Measurements from ENCODE around the gene ZFAND3. TPM values are rescaled to one million over a fixed set of nuclear protein-coding genes. Genes with fewer than 3 reads are reported as not detected.

Gene ZFAND3
- total RNA-seq, 1 donor from 2014 or later: 21.2 TPM

DNA sequence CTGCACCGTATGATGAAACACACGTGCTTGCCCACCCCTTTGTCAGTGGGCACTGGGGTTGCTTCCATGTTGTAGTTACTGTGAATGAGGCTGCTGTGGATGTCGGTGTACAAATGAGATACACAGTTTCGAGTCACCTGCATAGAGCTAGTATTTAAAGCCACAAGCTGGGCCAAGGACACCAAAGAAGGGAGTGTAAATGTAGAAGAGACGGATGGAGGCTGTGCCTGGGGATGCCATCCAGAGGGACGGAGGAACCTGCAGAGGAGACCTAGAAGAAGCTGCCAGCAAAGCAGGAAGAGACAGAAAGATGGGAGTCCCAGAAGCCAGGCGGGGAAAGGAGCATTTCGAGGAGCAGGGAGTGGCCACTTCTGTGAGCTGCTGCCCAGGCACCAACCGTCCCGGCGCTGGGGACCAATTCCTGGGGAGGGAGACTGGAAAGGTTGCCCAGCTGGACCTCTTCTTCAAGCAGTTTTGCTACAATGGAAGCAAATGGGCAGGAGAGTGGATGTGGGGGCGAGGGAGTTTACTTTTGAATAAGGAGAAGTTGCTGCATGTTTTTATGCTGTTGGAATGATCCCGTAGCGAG is 339.3 kb downstream of the ZFAND3 start:
- DNase-seq (ENCODE audit: low spot score in 2 of 2) (no peak), FAIRE-seq (no peak)

DNA sequence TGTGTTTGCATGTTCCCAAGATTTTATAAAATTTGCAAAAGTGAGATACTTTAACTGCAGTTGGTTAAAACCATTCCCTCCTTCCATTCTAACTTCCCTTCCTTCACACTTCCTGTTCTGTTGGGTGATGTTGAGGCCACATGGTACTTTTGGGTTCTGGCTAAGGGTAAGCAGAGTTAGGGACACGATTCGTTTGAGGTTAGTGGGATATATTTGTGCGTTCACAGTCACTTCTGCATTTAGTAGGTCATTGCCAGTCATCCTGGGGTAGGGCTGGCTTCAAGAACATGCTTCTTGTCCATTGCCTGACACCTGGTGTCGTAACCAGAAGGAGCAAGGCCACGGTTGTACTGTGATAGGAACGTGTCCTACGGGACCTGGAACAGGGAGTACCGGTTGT is 340.1 kb downstream of the ZFAND3 start:
- DNase-seq (ENCODE audit: low spot score in 2 of 2) (no peak), FAIRE-seq (no peak)

DNA sequence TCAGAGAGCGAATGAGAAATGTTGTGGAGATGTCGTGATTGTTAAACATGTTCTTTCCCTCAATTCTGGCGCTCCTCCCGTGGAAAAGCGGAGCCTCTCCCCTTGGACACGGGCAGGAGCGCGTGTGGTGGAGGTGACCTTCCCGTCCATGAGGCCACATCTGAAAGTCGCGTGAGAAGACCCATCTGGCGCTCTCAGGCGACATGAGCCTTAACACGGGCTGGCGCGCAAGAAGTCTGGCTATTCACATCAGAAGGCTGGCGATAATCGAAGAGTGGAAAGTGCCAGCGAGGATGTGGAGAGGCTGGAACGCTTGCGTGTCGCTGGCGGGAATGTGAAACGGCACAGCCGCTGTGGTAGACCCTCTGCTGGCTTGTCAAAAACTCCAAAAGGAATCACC is 341.3 kb downstream of the ZFAND3 start:
- DNase-seq (ENCODE audit: low spot score in 2 of 2) (no peak), FAIRE-seq (no peak)

DNA sequence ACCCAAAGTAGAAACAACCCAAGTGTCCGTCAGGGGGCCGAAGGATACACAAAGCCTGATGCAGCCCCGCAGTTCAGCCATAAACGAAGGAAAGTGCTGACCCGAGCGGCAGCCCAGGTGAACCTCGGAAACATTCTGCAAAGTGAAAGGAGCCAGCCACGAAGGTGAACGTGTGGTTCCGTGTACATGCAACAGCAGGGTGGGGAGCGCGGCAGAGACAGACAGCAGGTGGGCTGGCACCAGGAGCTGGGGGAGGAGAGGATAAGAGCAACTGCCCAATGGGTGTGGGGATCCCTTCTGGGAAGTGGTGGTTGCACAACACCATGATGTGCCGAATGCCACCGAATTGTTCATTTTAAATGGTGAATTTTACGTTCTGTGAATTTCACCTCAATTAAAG is 341.8 kb downstream of the ZFAND3 start:
- FAIRE-seq (no peak), DNase-seq (ENCODE audit: low spot score in 2 of 2) (no peak)

DNA sequence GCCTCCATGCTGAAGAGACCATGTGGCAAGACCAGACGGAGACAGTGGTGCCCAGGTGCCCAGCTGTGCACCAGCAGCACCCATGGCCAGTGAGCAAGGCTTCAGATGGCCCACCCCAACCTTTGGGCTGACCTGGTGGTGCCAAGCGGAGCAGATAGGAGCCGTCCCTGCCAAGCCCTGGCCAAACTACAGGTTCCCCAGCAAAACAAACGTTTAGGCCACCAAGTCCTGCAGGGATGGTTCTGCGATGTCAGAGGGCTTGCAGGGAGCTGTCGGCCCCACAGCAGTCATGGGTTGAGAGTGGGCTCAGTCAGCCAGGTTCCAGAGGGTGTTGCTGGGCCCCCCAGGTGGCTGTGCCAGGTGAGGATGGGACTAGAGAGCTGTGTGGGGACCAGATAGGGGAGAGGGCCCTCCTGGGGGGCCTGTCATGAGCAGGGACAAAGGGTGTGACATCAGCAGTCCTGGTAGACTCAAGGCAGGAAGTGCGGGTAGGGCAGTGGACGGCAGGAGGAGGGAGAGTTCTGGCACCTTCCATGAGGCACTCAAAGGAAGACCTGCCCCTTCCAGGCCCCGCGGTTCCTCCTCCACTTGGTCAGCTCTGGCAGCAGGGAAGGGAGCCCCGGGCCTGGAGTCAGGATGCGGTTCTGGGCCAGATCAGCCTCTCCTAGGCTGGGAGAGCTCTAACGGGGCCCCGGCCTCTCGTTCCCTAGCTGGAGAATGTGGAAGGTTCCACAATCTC is 342.4 kb downstream of the ZFAND3 start:
- DNase-seq (ENCODE audit: low spot score in 2 of 2): no peak
- FAIRE-seq: no peak

DNA sequence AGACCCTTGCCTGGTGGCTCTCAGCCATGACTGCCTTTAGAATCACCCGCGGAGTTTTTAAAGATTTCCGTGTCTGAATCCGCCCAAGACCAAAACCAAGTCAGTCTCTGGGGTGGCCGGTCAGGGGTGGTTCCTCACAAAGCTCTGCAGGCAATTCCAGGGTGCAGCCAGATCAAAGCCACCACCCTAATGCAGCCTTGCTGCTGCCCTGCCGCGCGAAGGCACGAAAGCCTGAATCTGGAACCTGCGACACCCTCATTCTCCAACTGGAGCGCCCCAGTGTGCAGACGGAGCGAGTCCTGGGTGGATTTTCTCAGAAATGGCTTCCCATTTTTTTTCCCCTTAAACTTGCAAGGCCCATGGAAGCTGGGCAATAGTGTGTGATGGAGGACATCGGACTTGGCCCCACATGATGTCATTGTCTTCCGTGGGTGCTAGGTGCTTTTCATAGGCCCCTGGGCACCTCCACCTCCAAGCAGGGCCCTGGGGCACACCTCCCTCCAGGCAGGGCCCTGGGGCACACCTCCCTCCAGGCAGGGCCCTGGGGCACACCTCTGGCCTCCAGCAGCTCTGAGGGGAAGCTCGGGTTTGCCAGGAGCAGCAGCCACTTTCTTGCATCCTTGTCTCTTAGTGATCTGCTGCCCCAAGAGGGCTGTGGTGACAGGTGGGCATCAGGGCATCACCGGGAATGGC is 343.1 kb downstream of the ZFAND3 start:
- FAIRE-seq: no peak
- no peak for DNase-seq (ENCODE audit: low spot score in 2 of 2)

DNA sequence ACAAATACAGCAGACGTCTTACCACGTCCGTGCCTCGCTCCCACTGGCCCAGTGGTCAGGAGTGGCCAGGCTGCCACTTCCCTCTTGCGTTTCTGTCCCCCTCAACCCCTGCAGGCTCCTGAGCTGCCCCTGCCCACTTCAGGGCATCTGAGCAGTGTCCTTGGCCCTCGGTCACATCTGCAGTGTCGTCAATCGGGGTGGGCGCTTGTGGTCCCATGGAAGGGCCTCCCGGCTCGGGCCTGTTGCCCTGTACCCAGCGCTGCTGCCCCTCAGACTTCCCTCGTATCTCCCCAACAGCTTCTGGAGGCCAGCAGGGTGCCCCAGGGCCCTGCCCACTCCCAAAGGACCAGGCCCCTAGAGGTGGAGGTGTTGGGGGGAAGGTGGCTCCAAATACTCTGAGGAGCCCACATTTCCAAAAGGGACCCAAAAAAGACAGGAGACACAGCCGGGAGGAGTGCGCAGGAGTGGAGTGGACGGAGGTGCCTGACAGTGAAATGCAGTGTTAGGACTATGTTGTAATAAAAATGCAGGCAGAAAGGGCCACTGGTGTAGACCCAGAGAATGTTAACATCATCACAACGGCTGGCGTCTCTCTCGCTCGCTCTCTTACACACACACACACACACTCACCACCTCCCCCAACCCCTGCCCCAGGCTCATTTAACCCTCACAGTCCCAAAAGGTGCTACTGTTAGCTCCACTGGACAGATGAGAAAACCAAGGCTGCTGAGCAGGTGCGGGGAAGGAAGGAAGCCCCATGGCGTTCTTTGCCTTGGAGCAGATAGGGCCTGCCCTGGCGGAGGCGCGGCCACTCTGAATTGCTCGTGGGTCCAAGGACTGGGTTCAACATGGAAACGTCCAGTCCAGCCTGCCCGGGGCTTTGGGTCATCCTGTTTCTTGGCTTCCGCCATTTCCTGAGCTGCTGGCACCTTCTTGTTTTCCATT is 343.9 kb downstream of the ZFAND3 start:
- no peak for FAIRE-seq
- DNase-seq (ENCODE audit: low spot score in 2 of 2): no peak

DNA sequence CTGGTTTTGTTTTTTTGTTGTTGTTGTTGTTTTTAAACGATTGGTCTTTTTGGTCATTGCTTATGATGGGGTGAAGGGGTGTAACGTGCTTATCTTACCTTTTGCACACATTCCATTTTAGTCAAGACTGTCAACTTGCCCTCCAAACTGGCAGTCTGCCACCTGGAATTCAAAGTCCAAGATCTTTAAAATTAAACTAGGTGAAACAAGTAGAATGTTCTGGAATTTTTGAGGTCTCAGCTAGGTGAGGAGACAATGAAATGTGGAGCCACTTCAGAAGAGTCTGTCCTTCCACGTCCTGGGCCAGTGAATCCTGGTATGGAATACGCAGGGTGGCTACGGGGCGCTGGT is 344.6 kb downstream of the ZFAND3 start:
- FAIRE-seq: no peak
- DNase-seq (ENCODE audit: low spot score in 2 of 2): no peak

DNA sequence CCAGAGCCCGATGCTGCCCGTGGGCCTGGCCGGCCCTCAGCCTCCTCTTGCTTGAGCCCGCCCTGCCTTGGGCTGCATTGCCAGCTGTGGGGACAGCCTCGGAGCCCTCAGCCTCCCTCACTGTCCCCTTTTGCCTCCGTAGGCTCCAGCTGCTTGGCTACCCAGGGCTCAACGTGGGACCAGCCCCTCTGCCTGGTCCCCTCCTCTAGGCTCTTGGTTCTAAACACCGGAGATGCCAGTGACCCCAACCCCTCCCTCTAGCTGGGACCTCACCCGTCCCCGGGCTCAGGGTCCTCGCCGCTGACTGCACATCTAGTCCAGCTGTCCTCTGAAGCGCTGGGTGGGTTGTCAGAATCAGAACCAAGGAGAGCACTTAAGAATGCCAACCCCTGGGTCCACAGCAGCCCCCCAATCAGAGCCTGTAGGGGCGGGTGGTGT is 345.2 kb downstream of the ZFAND3 start:
- DNase-seq (ENCODE audit: low spot score in 2 of 2) (no peak), FAIRE-seq (no peak)

DNA sequence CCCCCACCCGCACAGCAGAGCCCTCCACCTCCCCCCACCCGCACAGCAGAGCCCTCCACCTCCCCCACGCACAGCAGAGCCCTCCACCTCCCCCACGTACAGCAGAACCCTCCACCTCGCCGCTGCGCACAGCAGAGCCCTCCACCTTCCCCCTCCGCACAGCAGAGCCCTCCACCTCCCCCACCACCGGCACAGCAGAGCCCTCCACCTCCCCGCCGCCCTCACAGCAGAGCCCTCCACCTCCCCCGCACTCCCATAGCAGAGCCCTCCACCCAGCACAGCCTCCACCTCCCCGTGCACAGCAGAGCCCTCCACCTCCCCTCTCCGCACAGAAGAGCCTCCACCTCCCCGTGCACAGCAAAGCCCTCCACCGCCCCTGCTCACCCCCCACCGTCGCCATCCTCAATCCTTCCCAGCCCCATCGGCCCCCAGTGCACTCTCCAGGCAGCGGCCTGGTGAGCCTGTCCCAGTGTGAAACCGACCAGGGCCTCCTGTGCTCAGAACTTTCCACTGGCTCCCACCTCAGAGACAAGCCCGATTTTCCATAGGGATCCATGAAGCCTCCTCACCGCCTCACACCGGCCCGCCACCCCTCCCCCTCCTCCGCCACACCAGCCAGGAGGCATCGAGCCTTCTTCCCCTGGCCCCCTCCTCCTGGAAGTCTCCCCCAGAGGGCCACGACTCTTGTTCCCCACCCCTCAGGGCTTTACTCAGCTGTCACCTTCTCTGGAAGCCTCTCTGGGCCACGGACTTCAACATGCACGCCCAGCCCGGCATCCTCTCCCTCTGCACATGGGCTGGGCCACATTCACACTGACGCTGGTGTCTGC is 347.1 kb downstream of the ZFAND3 start:
- FAIRE-seq (no peak), DNase-seq (ENCODE audit: low spot score in 2 of 2) (no peak)

DNA sequence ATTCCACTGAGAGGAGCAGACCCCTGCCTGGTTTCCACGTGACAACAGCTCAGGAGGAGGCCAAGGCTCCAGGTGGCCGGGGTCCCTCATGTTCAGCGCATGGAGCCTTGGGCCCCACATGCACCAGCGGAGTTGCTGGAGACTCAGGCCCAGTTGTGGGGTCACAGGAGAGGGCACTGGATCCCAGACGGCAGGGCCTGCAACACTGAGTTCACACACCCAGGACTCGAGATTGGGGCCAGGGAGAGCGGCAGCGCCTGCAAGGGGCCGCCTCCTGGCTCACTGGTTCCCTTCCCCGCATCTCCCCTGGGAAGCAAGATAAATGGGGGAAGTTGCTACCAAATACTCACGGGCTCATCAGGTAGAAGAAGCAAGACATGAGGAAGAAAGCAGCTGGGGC is 348.1 kb downstream of the ZFAND3 start:
- DNase-seq (ENCODE audit: low spot score in 2 of 2) (no peak), FAIRE-seq (no peak)

DNA sequence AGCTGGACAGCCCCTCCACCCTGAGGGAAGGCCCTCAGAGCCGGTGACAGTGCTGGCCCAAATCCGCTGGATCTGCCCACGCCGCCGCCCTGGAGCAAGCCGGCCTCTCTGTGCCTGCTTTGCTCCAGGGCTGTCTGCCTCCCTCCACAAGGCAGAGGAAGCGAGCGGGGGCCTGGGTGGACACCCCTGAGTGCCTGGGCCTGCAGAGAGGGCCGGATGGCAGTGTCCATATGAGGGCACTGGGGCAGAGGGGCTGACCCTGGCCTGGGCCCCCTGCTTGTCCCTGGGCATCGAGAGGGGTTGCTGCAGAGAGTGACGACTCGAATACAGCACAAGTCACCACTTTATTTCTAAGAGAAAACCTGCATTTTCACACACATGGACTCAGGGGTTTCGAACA is 348.6 kb downstream of the ZFAND3 start:
- FAIRE-seq: no peak
- DNase-seq (ENCODE audit: low spot score in 2 of 2): no peak

DNA sequence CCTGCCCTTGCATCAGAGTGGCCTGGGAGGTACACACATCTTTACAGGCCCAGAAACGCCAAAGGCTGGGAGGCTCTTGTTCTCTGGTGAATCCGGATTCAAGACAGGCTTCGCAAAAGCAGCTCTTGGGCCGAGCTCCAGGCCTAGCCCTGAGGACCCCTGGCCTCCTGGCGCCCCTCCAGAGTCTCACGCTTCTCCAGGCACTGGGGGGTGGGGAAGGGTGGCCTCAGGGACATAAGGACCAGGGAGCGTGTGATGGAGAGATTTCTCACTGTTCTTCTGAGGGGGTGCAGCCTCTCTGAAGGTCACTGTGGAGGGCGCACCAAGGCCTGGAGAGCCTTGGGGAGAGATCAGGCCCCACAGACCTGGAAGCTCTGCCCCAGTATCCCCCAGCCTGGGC is 349.2 kb downstream of the ZFAND3 start:
- DNase-seq (ENCODE audit: low spot score in 2 of 2) (no peak), FAIRE-seq (no peak)

DNA sequence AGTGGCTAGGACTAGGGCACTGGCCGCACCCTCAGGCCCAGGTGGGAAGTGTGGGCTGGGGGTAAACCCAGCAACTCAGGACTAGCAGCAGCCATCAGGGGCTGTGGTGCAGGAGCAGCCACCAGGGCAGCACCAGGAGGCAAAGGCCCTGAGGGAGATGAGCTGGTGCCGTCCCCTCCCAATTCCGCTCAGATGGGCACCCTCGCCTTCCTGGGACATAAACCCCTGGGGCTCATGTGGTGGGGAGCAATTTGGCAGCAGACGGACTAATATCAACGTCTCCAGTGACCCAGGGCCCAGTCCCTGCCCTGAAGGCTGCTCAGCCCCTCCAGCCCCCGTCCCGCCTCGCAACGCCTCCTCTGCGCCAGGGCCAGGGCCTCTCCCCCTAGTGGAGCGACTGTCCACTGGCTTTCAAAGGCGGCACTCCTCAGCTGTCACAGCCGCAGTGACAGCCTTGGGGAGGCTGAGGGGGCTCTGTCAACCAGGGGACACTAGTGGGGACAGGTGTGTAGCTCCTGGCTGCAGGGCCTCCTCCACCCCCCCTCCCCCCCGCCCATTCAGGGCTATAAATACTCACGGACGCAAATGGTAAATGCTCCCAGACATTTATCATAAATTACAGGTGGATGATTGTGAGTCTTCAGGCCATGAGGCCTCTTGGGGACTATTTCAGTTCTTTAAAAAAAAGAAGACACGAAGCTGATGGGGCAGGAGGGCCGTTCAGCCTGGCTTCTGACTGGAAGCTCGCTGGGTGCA is 349.9 kb downstream of the ZFAND3 start:
- DNase-seq (ENCODE audit: low spot score in 2 of 2) (no peak), FAIRE-seq (no peak)

DNA sequence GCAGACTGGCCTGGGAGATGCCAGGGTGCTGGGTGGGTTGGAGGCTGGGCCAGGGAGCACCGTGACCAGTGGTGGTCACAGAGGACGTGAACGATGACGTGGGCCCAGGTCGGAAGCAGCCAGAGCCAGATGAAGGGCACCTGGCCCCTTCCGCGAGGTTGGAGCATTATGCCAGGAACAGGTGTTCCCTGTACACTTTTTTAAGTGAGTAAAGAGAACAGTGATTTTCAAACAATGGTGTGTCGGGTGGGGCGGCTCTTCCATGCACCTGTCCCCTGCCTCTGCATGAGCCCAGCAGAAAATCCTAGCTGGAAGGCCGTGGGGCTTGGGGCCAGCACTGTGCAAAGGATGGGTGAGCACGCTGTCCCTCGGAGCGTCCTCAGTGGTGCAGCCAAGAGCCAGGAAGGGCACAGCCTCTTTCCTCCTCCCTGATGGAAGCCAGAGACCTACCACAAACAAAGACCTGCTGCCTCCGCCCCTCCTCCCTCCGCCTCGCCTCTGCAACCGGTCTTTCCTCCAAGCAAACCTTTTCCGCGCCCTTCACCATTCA is 350.5 kb downstream of the ZFAND3 start:
- DNase-seq (ENCODE audit: low spot score in 2 of 2) (no peak), FAIRE-seq (no peak)

DNA sequence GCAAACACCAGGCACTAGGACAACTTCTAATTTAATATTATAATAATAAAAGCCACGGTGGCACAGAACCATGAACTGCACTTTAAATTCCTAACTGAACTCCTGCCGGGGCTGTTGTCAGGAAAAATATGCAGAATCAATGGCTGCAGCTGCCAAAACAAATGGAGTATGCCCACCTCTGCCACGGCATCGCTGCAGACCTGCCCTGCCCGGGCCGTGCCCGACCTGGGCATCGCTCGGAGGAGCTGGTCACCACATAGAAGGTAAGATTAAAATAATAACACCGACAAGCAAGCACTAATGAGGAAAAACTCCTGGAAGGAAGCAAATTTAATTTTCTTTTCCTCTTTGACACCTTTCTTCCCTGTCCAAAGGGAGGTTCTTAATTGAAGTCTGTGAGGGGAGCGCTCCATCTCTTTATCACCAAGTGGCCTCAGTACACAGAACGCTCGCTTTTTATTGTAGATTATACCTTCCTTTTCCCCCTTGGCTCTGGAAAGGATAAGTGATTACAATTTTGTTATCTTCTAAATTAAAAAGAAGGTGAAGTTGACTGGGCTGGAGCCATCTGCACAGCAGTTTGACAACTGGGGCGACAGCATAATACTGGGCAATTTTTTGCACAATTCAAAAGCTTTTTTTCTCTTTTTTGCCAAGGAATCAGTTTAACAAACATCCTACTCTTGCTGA is 351.3 kb downstream of the ZFAND3 start:
- no peak for FAIRE-seq
- no peak for DNase-seq (ENCODE audit: low spot score in 2 of 2)

DNA sequence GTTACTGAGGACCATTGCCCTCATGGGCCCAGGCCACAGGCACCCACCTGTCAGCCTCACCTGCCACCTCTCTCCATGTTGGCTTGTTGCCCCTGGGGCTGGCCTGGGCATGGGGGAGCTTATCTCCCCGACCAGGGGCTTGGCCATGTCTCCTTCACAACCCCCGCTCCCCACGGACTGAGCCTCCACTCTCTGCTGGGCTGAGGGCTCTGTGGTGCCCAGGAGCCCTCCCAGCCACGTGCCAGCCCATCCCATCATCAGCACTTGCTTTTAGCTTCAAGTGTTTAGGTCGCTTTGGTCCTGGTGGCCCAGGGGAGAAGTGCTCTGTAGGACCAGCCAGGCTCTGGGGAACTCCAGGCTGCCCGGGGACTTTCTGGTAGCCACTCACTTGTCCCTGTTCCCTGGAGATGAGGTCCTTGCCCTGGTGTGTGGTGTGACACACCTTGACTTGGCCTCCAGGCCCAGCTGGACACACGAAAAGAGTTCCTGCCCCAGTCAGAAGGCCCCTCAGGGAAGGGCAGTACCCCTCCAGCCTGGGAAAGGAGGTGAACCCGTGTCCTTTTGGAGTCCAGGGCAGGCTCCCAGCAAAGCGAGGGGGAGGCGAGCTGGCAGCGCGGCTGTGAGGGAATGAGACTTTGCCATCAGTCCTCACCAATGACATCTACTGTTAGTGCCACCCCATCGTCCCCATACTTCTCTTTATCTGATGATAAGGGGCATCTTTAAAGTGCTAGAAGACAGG is 352.6 kb downstream of the ZFAND3 start:
- no peak for FAIRE-seq
- DNase-seq (ENCODE audit: low spot score in 2 of 2): no peak

Measured in frontal cortex (tissue), 4 donors.